Stimulated activated memory B cell treated with anti-CD40 and anti-IgM and Interleukin-4, amounts not matched to agents 10 μg/mL and 1 μg/mL and 100 μg/mL, for 72 hours (primary cell): ENCODE data around the gene KLC1.
A peak's percentile ranks its signal among the peaks of the same experiment; 100 is the strongest.
"Not testable (repeated sequence)": the region's sequence is repeated elsewhere in the genome, so short reads cannot be mapped to it uniquely, and the experiment has no call there.

ENCODE experiments used
- ATAC-seq: fragments of 150-1000 bp; cut with Tn5 transposase; 2 replicates; pipeline ENCODE4 v1.10.0; 2021
- H3K27ac Mint-ChIP-seq: one replicate; pipeline ENCODE4 v1.8.0; 2022; ENCODE audit warnings: mild to moderate bottlenecking, mixed read lengths
- H3K27me3 Mint-ChIP-seq: one replicate; pipeline ENCODE4 v1.8.0; 2022; ENCODE audit warnings: mixed read lengths
- H3K36me3 Mint-ChIP-seq: one replicate; pipeline ENCODE4 v1.8.0; 2022; ENCODE audit warnings: mixed read lengths
- H3K4me1 Mint-ChIP-seq: one replicate; pipeline ENCODE4 v1.8.0; 2022; ENCODE audit warnings: mixed read lengths
- H3K4me3 Mint-ChIP-seq: one replicate; pipeline ENCODE4 v1.8.0; 2022; ENCODE audit warnings: mild to moderate bottlenecking, moderate library complexity, mixed read lengths
- H3K9me3 Mint-ChIP-seq: one replicate; pipeline ENCODE4 v1.8.0; 2022; ENCODE audit warnings: mixed read lengths

Gene KLC1

GRCh38 chr14:103628684-103629502, at the start of gene KLC1:
Gene KLC1, plus strand, starts transcription at chr14:103629211. Its CDS starts 25,354 bp downstream, at chr14:103654565.
- peak; percentile 84 for ATAC-seq
- Mint-ChIP-seq H3K4me1 (peaks cover 67% of the 10 kb centered on the region), H3K4me3 (peak within 1 kb of the TSS; percentile 97), H3K27ac (peak within 1 kb of the TSS; percentile 94), H3K36me3 (peaks cover 6% of the 10 kb centered on the region), H3K27me3 (no peaks in the 10 kb centered on the region), H3K9me3 (no peaks in the 10 kb centered on the region)

GRCh38 chr14:103581206-103581605, 47.8 kb upstream of the KLC1 start:
- no peak overlapping the region for H3K27ac Mint-ChIP-seq
- H3K4me3 Mint-ChIP-seq, result no peak overlapping the region
- no peaks in the 10 kb centered on the region for H3K9me3 Mint-ChIP-seq
- H3K36me3 Mint-ChIP-seq, result peaks cover 15% of the 10 kb centered on the region
- no peaks in the 10 kb centered on the region for H3K4me1 Mint-ChIP-seq
- no peaks in the 10 kb centered on the region for H3K27me3 Mint-ChIP-seq
- ATAC-seq, result no peak

GRCh38 chr14:103581954-103582703, 46.9 kb upstream of the KLC1 start:
- no peak for ATAC-seq
- peaks cover 12% of the 10 kb centered on the region for H3K36me3 Mint-ChIP-seq
- H3K27ac Mint-ChIP-seq, result no peak overlapping the region
- no peaks in the 10 kb centered on the region for H3K27me3 Mint-ChIP-seq
- H3K4me3 Mint-ChIP-seq, result no peak overlapping the region
- H3K9me3 Mint-ChIP-seq, result no peaks in the 10 kb centered on the region
- H3K4me1 Mint-ChIP-seq, result no peaks in the 10 kb centered on the region

GRCh38 chr14:103584326-103584915, 44.6 kb upstream of the KLC1 start:
- H3K36me3 Mint-ChIP-seq, result peaks cover 20% of the 10 kb centered on the region
- H3K9me3 Mint-ChIP-seq, result no peaks in the 10 kb centered on the region

DNA sequence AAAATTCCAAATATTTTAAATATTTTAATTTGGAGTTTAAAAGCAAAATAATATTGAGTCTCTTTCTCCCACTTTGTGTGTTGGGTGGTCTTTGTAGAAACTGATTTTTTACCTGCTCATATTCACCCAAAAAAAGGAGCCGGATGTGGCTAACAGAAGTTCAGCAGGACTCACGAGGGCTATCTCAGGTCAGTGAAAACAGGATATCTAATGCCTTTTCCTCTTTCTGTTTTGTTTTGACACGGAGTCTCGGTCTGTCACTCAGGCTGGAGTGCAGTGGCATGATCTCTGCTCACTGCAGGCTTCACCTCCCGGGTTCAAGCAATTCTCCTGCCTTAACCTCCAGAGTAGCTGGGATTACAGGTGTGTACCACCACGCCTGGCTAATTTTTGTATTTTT, 35.4 kb upstream of the KLC1 start:
- peak overlapping the region; percentile 50 for H3K27ac Mint-ChIP-seq
- no peaks in the 10 kb centered on the region for H3K9me3 Mint-ChIP-seq
- peaks cover 15% of the 10 kb centered on the region for H3K36me3 Mint-ChIP-seq
- H3K4me1 Mint-ChIP-seq, result peaks cover 14% of the 10 kb centered on the region
- H3K4me3 Mint-ChIP-seq, result peak overlapping the region; percentile 52
- peak; percentile 82 for ATAC-seq
- no peaks in the 10 kb centered on the region for H3K27me3 Mint-ChIP-seq

More at GRCh38 chr14:103584326-103584915, 44.6 kb upstream of the KLC1 start:
- no peaks in the 10 kb centered on the region for H3K27me3 Mint-ChIP-seq
- H3K4me3 Mint-ChIP-seq, result no peak overlapping the region
- no peaks in the 10 kb centered on the region for H3K4me1 Mint-ChIP-seq
- no peak for ATAC-seq
- H3K27ac Mint-ChIP-seq, result no peak overlapping the region

DNA sequence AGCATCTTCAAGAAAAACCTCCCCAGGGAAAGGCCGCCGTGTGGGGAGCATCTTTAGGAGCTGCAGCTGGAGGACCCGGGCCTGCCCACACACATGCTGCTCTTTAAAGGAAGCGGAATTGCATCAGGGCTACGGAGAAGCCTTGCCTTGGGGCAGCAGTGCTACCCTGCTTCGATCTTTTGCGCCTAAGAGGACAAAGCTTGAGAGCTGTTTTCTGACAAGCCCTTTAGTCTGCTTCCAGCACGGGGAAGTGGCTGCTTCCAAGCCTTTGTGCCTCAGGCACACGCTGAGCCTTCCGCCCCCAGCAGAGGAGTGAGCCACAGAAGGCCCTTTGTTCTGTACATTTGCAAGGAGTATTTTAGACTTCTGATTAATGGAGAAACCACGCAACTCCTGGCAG, 34.7 kb upstream of the KLC1 start:
- Mint-ChIP-seq H3K27me3 (no peaks in the 10 kb centered on the region), H3K36me3 (peaks cover 10% of the 10 kb centered on the region), H3K9me3 (no peaks in the 10 kb centered on the region), H3K4me1 (peaks cover 14% of the 10 kb centered on the region), H3K27ac (peak overlapping the region; percentile 50), H3K4me3 (no peak overlapping the region)
- ATAC-seq, result no peak

GRCh38 chr14:103597623-103598377, 31.2 kb upstream of the KLC1 start:
- ATAC-seq, result no peak
- Mint-ChIP-seq H3K9me3 (no peaks in the 10 kb centered on the region), H3K27ac (no peak overlapping the region), H3K4me3 (no peak overlapping the region), H3K27me3 (no peaks in the 10 kb centered on the region), H3K4me1 (peaks cover 14% of the 10 kb centered on the region), H3K36me3 (no peaks in the 10 kb centered on the region)

DNA sequence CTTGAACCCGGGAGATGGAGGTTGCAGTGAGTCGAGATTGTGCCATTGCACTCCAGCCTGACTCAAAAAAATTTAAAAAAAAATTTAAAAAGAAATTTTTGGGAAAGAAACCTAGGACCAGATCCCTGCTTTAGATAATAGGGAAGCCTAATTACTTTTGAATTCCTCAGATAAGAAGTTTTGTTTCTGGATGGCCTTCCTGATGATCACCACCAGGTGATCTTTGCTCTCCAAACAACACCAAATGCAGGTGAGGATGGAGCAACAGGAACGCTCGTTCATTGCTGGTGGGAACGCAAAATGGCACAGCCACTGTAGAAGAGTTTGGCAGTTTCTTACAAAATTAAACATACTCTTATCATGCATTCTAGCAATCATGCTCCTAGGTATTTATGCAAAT, 28.5 kb upstream of the KLC1 start:
- Mint-ChIP-seq H3K9me3 (no peaks in the 10 kb centered on the region), H3K36me3 (no peaks in the 10 kb centered on the region), H3K4me1 (no peaks in the 10 kb centered on the region), H3K27me3 (no peaks in the 10 kb centered on the region), H3K4me3 (no peak overlapping the region), H3K27ac (no peak overlapping the region)
- no peak for ATAC-seq

DNA sequence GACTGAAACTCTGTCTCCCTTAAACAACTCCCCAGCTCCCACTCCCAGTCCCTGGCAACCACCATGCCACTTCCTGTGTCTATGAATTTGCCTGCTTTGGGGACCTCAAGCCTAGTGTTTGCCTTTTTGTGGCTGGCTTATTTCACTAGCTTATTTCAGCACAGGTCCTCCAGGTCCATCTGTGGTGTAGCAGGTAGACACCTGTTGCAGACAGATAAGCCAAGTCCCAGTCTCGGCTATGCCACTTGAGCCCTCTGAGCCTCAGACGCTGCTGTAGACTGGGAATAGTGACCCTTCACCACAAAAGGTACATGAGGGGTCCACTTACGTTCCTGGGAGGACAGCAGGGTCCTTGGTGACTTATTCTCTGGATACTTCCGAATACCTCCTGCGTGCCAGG, 24.4 kb upstream of the KLC1 start:
- H3K9me3 Mint-ChIP-seq, result no peaks in the 10 kb centered on the region

DNA sequence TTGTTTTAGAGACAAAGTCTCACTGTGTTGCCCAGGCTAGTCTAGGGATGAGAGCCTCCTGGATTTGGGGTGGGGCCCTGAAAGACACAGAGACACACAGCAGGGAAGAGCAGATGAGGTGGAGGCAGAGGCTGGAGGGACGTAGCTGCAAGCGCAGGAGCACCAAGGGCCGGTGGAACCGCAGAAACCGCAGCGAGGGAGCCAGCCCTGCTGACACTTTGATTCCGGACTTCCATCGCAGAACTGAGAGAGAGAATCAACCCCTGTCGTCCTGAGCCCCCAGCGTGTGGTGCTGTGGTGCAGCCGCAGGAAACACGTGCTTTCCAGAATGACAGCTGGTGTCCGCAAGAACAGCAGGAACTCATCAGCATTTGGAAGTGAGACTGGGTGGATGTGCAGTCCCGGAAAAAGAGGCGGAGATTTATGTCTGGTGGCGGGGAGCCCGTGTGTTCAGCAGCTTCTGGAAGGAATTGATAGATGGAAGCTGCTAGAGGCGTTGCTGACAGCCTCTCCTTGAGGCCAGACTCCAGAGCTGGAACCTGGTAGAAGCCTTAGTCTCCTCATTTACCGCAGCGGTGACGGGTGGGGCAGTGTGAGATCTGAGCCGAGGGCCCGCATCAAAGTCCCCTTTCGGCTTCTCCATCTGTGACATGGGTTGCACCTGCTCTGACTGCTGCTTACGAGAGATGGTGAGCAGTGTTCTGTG, 21.9 kb upstream of the KLC1 start:
- peak overlapping the region; percentile 2 for H3K27ac Mint-ChIP-seq
- peak overlapping the region; percentile 70 for H3K4me3 Mint-ChIP-seq
- H3K36me3 Mint-ChIP-seq, result peaks cover 15% of the 10 kb centered on the region
- ATAC-seq, result peak; percentile 84
- H3K4me1 Mint-ChIP-seq, result peaks cover 19% of the 10 kb centered on the region
- H3K27me3 Mint-ChIP-seq, result peaks cover 24% of the 10 kb centered on the region
- peaks cover 11% of the 10 kb centered on the region for H3K9me3 Mint-ChIP-seq

More for the DNA sequence above, 24.4 kb upstream of the KLC1 start:
- no peak overlapping the region for H3K4me3 Mint-ChIP-seq
- H3K27ac Mint-ChIP-seq, result no peak overlapping the region
- no peak for ATAC-seq
- no peaks in the 10 kb centered on the region for H3K36me3 Mint-ChIP-seq
- H3K4me1 Mint-ChIP-seq, result peaks cover 19% of the 10 kb centered on the region
- H3K27me3 Mint-ChIP-seq, result peaks cover 11% of the 10 kb centered on the region

GRCh38 chr14:103607822-103608221, 21.2 kb upstream of the KLC1 start:
- Mint-ChIP-seq H3K27me3 (peaks cover 24% of the 10 kb centered on the region), H3K9me3 (peaks cover 11% of the 10 kb centered on the region), H3K36me3 (peaks cover 15% of the 10 kb centered on the region), H3K4me3 (peak overlapping the region; percentile 15), H3K27ac (no peak overlapping the region), H3K4me1 (peaks cover 19% of the 10 kb centered on the region)
- no peak for ATAC-seq

GRCh38 chr14:103609081-103609480, 19.9 kb upstream of the KLC1 start:
- H3K36me3 Mint-ChIP-seq, result peaks cover 15% of the 10 kb centered on the region
- not testable (repeated sequence) for H3K4me3 Mint-ChIP-seq, ATAC-seq, H3K27ac Mint-ChIP-seq
- H3K9me3 Mint-ChIP-seq, result peaks cover 11% of the 10 kb centered on the region
- peaks cover 19% of the 10 kb centered on the region for H3K4me1 Mint-ChIP-seq
- peaks cover 24% of the 10 kb centered on the region for H3K27me3 Mint-ChIP-seq

GRCh38 chr14:103611215-103611614, 17.8 kb upstream of the KLC1 start:
- H3K4me3 Mint-ChIP-seq, result no peak overlapping the region
- peaks cover 22% of the 10 kb centered on the region for H3K27me3 Mint-ChIP-seq
- peaks cover 19% of the 10 kb centered on the region for H3K4me1 Mint-ChIP-seq
- no peak overlapping the region for H3K27ac Mint-ChIP-seq
- ATAC-seq, result no peak
- H3K36me3 Mint-ChIP-seq, result peaks cover 15% of the 10 kb centered on the region
- H3K9me3 Mint-ChIP-seq, result peaks cover 11% of the 10 kb centered on the region

- ATAC-seq, result no peak
Observed at GRCh38 chr14:103613517-103613916, 15.5 kb upstream of the KLC1 start.

More at GRCh38 chr14:103613517-103613916, 15.5 kb upstream of the KLC1 start:
- no peak overlapping the region for H3K27ac Mint-ChIP-seq
- peaks cover 11% of the 10 kb centered on the region for H3K9me3 Mint-ChIP-seq
- no peaks in the 10 kb centered on the region for H3K4me1 Mint-ChIP-seq
- no peak overlapping the region for H3K4me3 Mint-ChIP-seq
- H3K27me3 Mint-ChIP-seq, result peaks cover 13% of the 10 kb centered on the region
- H3K36me3 Mint-ChIP-seq, result peaks cover 15% of the 10 kb centered on the region
